Measurements from ENCODE around the gene APMAP. TPM values are rescaled to one million over a fixed set of nuclear protein-coding genes. Genes with fewer than 3 reads are reported as not detected.

Gene APMAP
- total RNA-seq, 1 experiment from 2014 or later = 67.8 TPM

- H3K27me3 ChIP-seq (ENCODE audit: insufficient read depth, low read length) = no peaks in the 10 kb centered on the region
- no peak overlapping the region for H2BK12ac ChIP-seq (ENCODE audit: insufficient read length, low read depth, low read length)
- H3K4ac ChIP-seq (ENCODE audit: low read depth, low read length) = no peak overlapping the region
- H4K8ac ChIP-seq (replicated peaks; ENCODE audit: insufficient read length, low read depth, low read length) = no peak overlapping the region
- DNase-seq = no peak
- H3K23ac ChIP-seq (ENCODE audit: insufficient read length, low read depth, low read length) = no peak overlapping the region
- H3K9me3 ChIP-seq (ENCODE audit: control insufficient read depth, low read depth, low read length) = no peaks in the 10 kb centered on the region
- H2BK20ac ChIP-seq (ENCODE audit: low read depth, low read length, poor library complexity, severe bottlenecking) = no peak overlapping the region
- no peak overlapping the region for H4K5ac ChIP-seq (ENCODE audit: insufficient read length, low read depth, low read length)
- H3T11ph ChIP-seq (ENCODE audit: low read length) = no peak overlapping the region
- Mint-ChIP-seq H3K36me3 (ENCODE audit: insufficient read depth in 1 of 3, low read depth in 3 of 3) (no peaks in the 10 kb centered on the region), H3K27me3 (ENCODE audit: low read depth) (peaks cover 11% of the 10 kb centered on the region), H3K9me3 (no peaks in the 10 kb centered on the region), H3K4me1 (peaks cover 20 to 23% of the 10 kb centered on the region in 2 experiments), H3K4me3 (no peak overlapping the region), H3K27ac (no peak overlapping the region)
- no peak overlapping the region for H4K91ac ChIP-seq (ENCODE audit: insufficient read length, low read depth, low read length)
- H3K9ac ChIP-seq (ENCODE audit: extremely low read depth, insufficient read length, low read length) = no peak overlapping the region
- H2BK5ac ChIP-seq (ENCODE audit: insufficient read length, low read length) = no peak overlapping the region
- no peak overlapping the region for H3K4me2 ChIP-seq (ENCODE audit: insufficient read depth, insufficient read length, low read length)
- no peaks in the 10 kb centered on the region for H3K79me2 ChIP-seq (ENCODE audit: insufficient read depth, low read length)
- no peak overlapping the region for H2AFZ ChIP-seq (ENCODE audit: low read length)
- WGBS (ENCODE audit: extremely low coverage, insufficient read length, low lambda C conversion rate) = no CpG with 5 or more reads among the region's 6 CpGs
- TF ChIP-seq, protein P1, sequence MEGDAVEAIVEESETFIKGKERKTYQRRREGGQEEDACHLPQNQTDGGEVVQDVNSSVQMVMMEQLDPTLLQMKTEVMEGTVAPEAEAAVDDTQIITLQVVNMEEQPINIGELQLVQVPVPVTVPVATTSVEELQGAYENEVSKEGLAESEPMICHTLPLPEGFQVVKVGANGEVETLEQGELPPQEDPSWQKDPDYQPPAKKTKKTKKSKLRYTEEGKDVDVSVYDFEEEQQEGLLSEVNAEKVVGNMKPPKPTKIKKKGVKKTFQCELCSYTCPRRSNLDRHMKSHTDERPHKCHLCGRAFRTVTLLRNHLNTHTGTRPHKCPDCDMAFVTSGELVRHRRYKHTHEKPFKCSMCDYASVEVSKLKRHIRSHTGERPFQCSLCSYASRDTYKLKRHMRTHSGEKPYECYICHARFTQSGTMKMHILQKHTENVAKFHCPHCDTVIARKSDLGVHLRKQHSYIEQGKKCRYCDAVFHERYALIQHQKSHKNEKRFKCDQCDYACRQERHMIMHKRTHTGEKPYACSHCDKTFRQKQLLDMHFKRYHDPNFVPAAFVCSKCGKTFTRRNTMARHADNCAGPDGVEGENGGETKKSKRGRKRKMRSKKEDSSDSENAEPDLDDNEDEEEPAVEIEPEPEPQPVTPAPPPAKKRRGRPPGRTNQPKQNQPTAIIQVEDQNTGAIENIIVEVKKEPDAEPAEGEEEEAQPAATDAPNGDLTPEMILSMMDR (conservative IDR thresholded peaks at IDR 0.05) = no peak
- H3K14ac ChIP-seq (ENCODE audit: insufficient read depth, low read length) = no peak overlapping the region
- H3K27ac ChIP-seq (ENCODE audit: insufficient read length, low read depth, low read length) = no peak overlapping the region
- H2BK15ac ChIP-seq (ENCODE audit: low read depth, low read length) = no peak overlapping the region
- H2BK120ac ChIP-seq (ENCODE audit: low read depth, low read length, poor library complexity, severe bottlenecking) = no peak overlapping the region
- H3K56ac ChIP-seq (ENCODE audit: insufficient read length, low read depth, low read length) = no peak overlapping the region
- H2AK5ac ChIP-seq (ENCODE audit: insufficient read length, low read length) = no peak overlapping the region
- no peak overlapping the region for H3K18ac ChIP-seq (ENCODE audit: insufficient read length, low read depth, low read length)
- H4K20me1 ChIP-seq (ENCODE audit: control insufficient read depth, insufficient read depth, insufficient read length) = no peaks in the 10 kb centered on the region
- H3K4me1 ChIP-seq (ENCODE audit: insufficient read depth, low read length) = no peaks in the 10 kb centered on the region; the same call in 1 of the 2 replicates
- H3K23me2 ChIP-seq (ENCODE audit: insufficient read length, low read depth, low read length, poor library complexity, severe bottlenecking) = no peaks in the 10 kb centered on the region
- H3K79me1 ChIP-seq (ENCODE audit: insufficient read depth, low read depth, low read length, poor library complexity, severe bottlenecking) = no peaks in the 10 kb centered on the region
These were observed 28.4 kb upstream of the APMAP start for GRCh38 chr20:25020901-25021301.
